GM19395 (cell line): ENCODE data around the gene POM121C.
"Not testable (repeated sequence)": the region's sequence is repeated elsewhere in the genome, so short reads cannot be mapped to it uniquely, and the experiment has no call there.

Experiments used
- ATAC-seq: cut with Tn5 transposase; IDR thresholded peaks from one replicate; pipeline ENCODE4 v1.9.1; 2021; ENCODE audit warnings: mild to moderate bottlenecking, moderate library complexity; ENCODE audit not compliant: unreplicated experiment

Gene POM121C

GRCh38 chr7:75485979-75486643 lies at the start of gene POM121C:
Gene POM121C, minus strand, starts transcription at chr7:75486299. Its CDS starts 44,803 bp downstream, at chr7:75441496.
- peak; percentile 99 for ATAC-seq

DNA sequence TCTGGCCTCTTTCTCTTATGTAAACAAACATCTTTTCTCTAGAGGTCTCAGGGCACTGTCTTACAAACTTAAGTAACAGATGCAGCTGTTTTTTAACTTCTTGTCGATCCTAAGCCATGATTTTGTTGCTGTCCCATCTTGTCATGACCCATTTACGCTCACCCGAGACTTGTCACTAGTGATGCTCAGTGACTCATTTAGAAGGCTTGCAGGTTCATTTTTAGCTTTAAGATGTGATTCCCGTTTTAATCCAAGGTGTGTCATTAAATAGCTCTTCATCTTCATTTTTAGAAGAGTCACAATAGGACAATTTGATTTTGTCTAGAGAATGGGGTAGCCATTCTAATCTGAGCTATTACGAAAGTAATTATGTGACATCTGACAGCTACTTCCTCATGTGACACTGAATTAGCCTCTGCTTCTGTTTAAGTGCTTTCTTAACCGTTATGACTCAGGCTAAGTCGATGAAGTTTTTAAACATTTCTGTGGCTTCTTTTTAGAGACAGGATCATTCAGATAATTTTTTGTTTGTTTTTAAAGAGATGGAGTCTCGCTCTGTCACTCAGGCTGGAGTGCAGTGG lies 48.7 kb upstream of the POM121C start:
- peak; percentile 76 for ATAC-seq

DNA sequence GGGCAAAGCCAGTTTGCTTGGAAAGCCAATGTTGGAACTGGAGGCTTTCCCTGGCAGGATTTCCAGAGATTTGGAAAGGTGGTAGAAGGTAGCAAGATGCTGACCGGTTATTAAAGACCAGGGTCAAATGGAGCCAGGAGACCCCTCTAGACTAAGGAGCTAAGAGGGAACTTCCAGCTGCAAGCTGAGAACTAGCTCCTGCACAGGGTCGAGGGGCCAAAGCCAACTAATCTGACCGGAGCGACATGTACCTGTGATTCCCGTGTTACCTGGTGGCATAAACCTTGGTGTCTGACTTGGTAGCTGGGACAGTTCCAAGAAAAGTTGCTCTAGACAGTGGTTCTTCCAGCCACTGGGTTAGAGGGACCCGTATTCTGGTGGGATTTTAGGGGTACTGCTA lies 47.8 kb upstream of the POM121C start:
- ATAC-seq: no peak

DNA sequence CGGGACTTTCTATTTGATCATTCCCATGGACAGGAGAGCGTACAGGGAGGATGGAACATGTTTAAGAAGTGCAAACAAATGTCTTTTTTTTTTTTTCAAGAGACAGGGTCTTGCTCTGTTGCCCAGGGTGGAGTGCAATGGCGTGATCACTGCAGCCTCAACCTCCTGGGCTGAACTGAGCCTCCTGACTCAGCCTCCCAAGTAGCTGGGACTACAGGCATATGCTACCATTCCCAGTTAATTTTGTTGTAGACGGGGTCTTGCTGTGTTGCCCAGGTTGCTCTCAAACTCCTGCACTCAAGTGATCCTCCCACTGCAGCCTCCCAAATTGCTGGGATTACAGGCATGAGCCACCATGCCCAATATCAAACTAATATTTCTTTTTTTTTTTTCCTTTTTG lies 46.5 kb upstream of the POM121C start:
- no peak for ATAC-seq

- ATAC-seq: no peak
These were observed 45.3 kb upstream of the POM121C start for GRCh38 chr7:75531359-75531821.

GRCh38 chr7:75527224-75527722 lies 41.2 kb upstream of the POM121C start:
- ATAC-seq: not testable (repeated sequence)

- ATAC-seq: not testable (repeated sequence)
These were observed 35.6 kb upstream of the POM121C start for GRCh38 chr7:75521727-75522126.

GRCh38 chr7:75518842-75519241 lies 32.7 kb upstream of the POM121C start:
- not testable (repeated sequence) for ATAC-seq

DNA sequence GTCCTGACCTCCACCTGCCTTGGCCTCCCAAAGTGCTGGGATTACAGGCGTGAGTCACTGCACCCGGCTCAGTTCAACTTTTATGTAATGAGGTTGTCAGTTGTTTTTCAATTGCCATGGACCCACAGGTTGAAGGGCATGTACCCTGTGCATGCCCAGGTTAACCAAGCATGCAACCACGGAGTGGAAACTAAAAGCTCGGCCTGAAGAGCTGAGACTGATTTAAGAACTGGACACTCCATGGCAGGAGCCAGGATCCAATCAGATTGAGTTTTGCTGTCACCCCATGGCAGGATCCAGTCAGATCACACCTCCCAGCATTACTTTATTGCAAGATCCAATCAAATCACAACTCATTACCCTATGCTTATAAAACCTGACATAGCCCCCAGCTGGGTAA lies 22.9 kb upstream of the POM121C start:
- ATAC-seq: not testable (repeated sequence)

GRCh38 chr7:75492020-75492419 lies 5.9 kb upstream of the POM121C start, which contains the start of gene SPDYE5:
Gene SPDYE5, plus strand, starts transcription at chr7:75492320. Its CDS starts 1,728 bp downstream, at chr7:75494048.
- ATAC-seq: not testable (repeated sequence)

GRCh38 chr7:75485355-75485978 lies 632 bp downstream of the POM121C start:
- ATAC-seq: not testable (repeated sequence)

DNA sequence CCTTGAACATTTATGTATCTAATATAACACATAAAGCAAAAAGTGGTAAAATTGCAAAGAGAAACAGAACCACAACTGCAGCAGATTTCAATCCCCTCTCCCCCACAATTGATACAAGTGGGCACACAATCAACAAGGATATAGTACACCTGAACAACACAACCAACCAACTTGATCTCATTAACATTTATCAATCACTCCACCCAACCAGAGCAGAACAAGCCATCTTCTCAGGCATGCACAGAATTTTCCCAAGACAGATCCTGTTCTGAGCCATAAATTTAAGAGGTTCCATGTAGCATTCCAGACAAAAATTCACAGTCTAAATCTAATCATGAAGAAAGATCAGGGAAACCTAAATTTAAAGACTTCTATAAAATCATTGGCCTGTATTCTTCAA lies 5.8 kb downstream of the POM121C start:
- ATAC-seq: not testable (repeated sequence)

DNA sequence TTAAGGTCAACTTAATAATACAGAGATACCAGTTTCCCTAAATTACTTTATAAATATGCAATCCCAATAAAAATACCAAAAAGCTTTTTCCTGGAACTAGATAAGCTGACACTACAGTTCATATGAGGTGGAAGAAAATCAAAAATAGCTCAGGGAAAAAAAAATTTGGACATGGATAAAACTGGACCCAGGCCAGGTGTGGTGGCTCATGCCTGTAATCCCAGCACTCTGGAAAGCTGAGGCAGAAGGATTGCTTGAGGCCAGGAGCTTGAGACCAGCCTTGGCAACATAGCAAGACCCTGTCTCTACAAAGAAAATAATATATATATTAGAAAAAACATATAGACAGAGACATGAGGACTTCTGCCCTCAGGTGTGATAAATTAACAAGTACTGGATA lies 8.6 kb downstream of the POM121C start:
- ATAC-seq: not testable (repeated sequence)

DNA sequence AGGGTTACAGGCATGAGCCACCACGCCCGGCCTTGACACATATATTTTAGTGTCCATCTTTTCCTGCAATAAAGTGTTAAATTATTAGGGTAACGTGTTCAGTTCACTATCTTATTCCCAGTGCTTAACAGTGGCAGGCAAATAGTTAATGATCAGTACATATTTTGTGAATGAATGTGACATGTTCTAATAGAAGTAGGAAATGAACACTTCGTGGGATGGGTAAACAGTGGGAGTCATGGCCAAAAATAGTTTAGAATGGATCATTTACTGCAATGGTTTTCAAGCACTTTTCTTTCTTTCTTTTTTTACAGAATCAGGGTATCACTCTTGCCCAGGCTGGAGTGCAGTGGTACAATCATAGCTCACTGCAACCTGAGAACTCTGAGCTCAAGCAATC lies 15.9 kb downstream of the POM121C start:
- not testable (repeated sequence) for ATAC-seq

DNA sequence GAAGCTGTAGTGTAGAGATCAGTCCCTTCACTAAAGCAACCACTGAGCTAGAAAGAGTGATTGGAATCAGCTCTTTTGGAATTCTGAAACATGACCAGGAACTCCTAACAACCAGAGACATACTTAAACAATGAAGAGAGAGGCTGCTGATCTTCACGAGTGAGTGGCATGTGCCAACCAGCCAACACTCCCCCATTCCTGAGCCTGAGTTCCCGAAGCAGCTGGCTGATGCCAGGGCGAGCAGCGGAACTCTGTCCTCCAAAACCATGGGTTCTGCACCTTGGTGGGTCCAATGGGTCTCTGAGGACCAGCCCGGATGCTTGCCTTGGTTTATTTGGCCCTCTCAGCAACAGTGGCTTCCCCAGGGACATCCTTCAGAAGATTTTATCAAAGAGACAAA lies 25.6 kb downstream of the POM121C start:
- not testable (repeated sequence) for ATAC-seq

DNA sequence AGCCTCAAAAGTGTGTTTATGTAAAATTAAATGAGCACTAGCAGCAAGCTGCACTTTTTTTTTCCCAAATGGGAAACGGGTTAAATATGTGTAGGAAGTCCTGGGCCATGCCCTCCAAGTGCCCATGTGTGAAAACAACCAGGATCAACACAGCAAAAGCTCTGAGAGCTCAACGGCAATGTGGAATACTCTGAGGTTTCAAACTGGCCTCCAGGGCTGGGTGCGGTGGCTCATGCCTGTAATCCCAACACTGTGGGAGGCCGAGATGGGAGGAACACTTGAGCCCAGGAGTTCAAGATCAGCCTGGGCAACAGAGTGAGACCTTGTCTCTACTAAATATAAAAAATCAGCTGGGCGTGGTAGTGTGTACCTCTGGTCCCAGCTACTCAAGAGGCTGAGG lies 28.1 kb downstream of the POM121C start:
- ATAC-seq: not testable (repeated sequence)

- ATAC-seq: not testable (repeated sequence)
These were observed 29.7 kb downstream of the POM121C start for GRCh38 chr7:75456403-75456802.

DNA sequence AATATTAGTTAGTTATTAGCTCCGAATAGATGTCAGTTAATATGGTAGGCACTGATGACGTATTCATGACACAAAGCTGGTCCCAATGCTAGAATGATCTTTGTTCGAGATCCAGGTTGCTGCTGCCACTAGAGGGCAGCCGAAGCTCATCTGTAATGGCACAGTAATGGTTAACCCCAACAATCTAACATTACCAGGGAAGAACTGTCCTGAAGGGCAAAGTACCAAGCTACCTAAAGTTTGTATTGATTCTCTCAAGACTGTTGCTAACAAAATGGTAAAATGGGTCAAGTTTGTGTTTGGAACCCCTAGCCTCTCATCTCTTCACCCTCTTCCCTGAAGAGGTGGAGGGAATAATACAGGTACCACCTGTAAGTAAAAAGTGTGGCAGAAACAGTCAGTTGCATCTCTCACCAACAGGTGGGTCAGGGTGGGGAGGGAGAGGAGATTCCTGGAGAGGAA lies 33.6 kb downstream of the POM121C start:
- ATAC-seq: peak; percentile 91

GRCh38 chr7:75449946-75450345 lies 36.2 kb downstream of the POM121C start:
- not testable (repeated sequence) for ATAC-seq

GRCh38 chr7:75442465-75443111 lies 43.5 kb downstream of the POM121C start:
- ATAC-seq: peak; percentile 94

GRCh38 chr7:75442101-75442464 lies 44.0 kb downstream of the POM121C start:
- not testable (repeated sequence) for ATAC-seq
